HG03558 (cell line): ENCODE data around the gene HECW1.
A peak's percentile ranks its signal among the peaks of the same experiment; 100 is the strongest.
"Not testable (repeated sequence)": the region's sequence is repeated elsewhere in the genome, so short reads cannot be mapped to it uniquely, and the experiment has no call there.

Experiments used
- ATAC-seq: cut with Tn5 transposase; IDR thresholded peaks from one replicate; pipeline ENCODE4 v1.9.1; 2021; ENCODE audit warnings: moderate number of reproducible peaks; ENCODE audit not compliant: unreplicated experiment; ENCODE audit errors: extremely low read depth

The HECW1 gene

GRCh38 chr7:43112459-43112940 is at the start of gene HECW1:
HECW1 (plus strand) TSS chr7:43112647; CDS start chr7:43243906, 131,259 bp downstream.
- ATAC-seq, result no peak

GRCh38 chr7:43071604-43072003 is 40.8 kb upstream of the HECW1 start:
- ATAC-seq, result no peak

- no peak for ATAC-seq
Observed at GRCh38 chr7:43072530-43072929, 39.9 kb upstream of the HECW1 start.

GRCh38 chr7:43073811-43074210 is 38.6 kb upstream of the HECW1 start:
- ATAC-seq, result not testable (repeated sequence)

GRCh38 chr7:43076189-43076605 is 36.2 kb upstream of the HECW1 start:
- no peak for ATAC-seq

GRCh38 chr7:43076606-43077005 is 35.8 kb upstream of the HECW1 start:
- no peak for ATAC-seq

- ATAC-seq, result no peak
Observed at GRCh38 chr7:43077285-43077684, 35.2 kb upstream of the HECW1 start.

- ATAC-seq, result no peak
Observed at GRCh38 chr7:43077732-43078391, 34.6 kb upstream of the HECW1 start.

- no peak for ATAC-seq
Observed at GRCh38 chr7:43078794-43079193, 33.7 kb upstream of the HECW1 start.

GRCh38 chr7:43081603-43082002 is 30.8 kb upstream of the HECW1 start:
- ATAC-seq, result no peak

GRCh38 chr7:43083106-43083505 is 29.3 kb upstream of the HECW1 start:
- no peak for ATAC-seq

GRCh38 chr7:43085017-43085416 is 27.4 kb upstream of the HECW1 start:
- ATAC-seq, result no peak

GRCh38 chr7:43085992-43086391 is 26.5 kb upstream of the HECW1 start:
- ATAC-seq, result no peak

- no peak for ATAC-seq
Observed at GRCh38 chr7:43092819-43093218, 19.6 kb upstream of the HECW1 start.

- no peak for ATAC-seq
Observed at GRCh38 chr7:43096875-43097274, 15.6 kb upstream of the HECW1 start.

- no peak for ATAC-seq
Observed at GRCh38 chr7:43099750-43100149, 12.7 kb upstream of the HECW1 start.

GRCh38 chr7:43104874-43105520 is 7.5 kb upstream of the HECW1 start:
- ATAC-seq, result no peak

- no peak for ATAC-seq
Observed at GRCh38 chr7:43105521-43106120, 6.8 kb upstream of the HECW1 start.

- ATAC-seq, result peak; percentile 80
Observed at GRCh38 chr7:43108255-43109011, 4.0 kb upstream of the HECW1 start.

- no peak for ATAC-seq
Observed at GRCh38 chr7:43110791-43111535, 1.5 kb upstream of the HECW1 start.
